GM12878 (cell line): ENCODE data around the gene UBTF. TPM values are rescaled to one million over a fixed set of nuclear protein-coding genes. Genes with fewer than 3 reads are reported as not detected.

Source experiments
- ATAC-seq: fragments of 200-7000 bp; cut with Tn5 transposase; 3 replicates; pipeline ENCODE4 v1.9.1; 2020; ENCODE audit warnings: mild to moderate bottlenecking, moderate library complexity
- BruUV-seq: library from RNA; stranded (reverse); fragments of 400-500 nt; replicated peaks from 2 replicates; lab custom pipeline; 2021; lab: Mats Ljungman, UMichigan
- CTCF ChIA-PET: fragments of 300-600 bp; sonication (Branson Sonifier 250); formaldehyde crosslinking; extraction: SDS; loops from one replicate; lab custom pipeline; 2021; ENCODE audit warnings: inconsistent platforms; lab: Yijun Ruan, JAX
- POLR2A ChIA-PET: fragments of 350-600 bp; formaldehyde crosslinking; extraction: SDS; loops from one replicate; lab custom pipeline; 2021; ENCODE audit warnings: inconsistent platforms; lab: Charles Lee
- RAD21 ChIA-PET: fragments of 300-600 bp; sonication (Branson Sonifier 250); formaldehyde crosslinking; loops from one replicate; lab custom pipeline; 2023; ENCODE audit warnings: antibody characterized with exemption; ENCODE audit not compliant: unreplicated experiment; lab: Charles Lee
- SMC1A ChIA-PET: fragments of 300-600 bp; sonication (Branson Sonifier 250); formaldehyde crosslinking; loops from one replicate; lab custom pipeline; 2023; ENCODE audit not compliant: unreplicated experiment, uncharacterized antibody; lab: Charles Lee
- DNase-seq: peaks from one replicate; pipeline ENCODE4 v3.0.0-alpha.2; 2011; ENCODE audit warnings: low read depth, low spot score
- FAIRE-seq: peaks from 3 replicates; lab custom pipeline; 2011; peaks lifted over from hg19 to GRCh38; lab: Jason Lieb, UNC
- H2AFZ ChIP-seq: 2 replicates; pipeline ENCODE4 v1.6.0; 2011; ENCODE audit warnings: low read depth, low read length, control low read depth; ENCODE audit not compliant: control insufficient read depth
- H3K27ac ChIP-seq: 2 replicates; pipeline ENCODE4 v1.5.1; 2011; ENCODE audit warnings: control low read depth; ENCODE audit not compliant: control insufficient read depth, insufficient read depth
- H3K27me3 ChIP-seq, 2 experiments: replicated peaks in 1 of 2; 2 replicates each; pipeline versions ENCODE4 v1.6.0 to v1.6.1; 2011; ENCODE audit warnings: low read length in 1 of 2; ENCODE audit not compliant: control insufficient read depth in 2 of 2, insufficient read depth in 2 of 2
- H3K36me3 ChIP-seq, 2 experiments: 2 replicates each; pipeline ENCODE4 v1.5.1; 2011; ENCODE audit warnings: low read length in 1 of 2; ENCODE audit not compliant: control insufficient read depth in 2 of 2, insufficient read depth in 2 of 2
- H3K4me1 ChIP-seq: 2 replicates; pipeline ENCODE4 v1.6.1; 2011; ENCODE audit warnings: mild to moderate bottlenecking, low read length, moderate library complexity, mixed read lengths; ENCODE audit not compliant: control insufficient read depth, insufficient read depth
- H3K4me2 ChIP-seq: 2 replicates; pipeline ENCODE4 v1.6.0; 2011; ENCODE audit warnings: control low read depth; ENCODE audit not compliant: control insufficient read depth, insufficient read depth
- H3K4me3 ChIP-seq: fragments of 200-600 bp; sonication (generic); 2 replicates; pipeline ENCODE4 v1.5.1; 2016
- H3K79me2 ChIP-seq: 2 replicates; pipeline ENCODE4 v1.6.0; 2011; ENCODE audit warnings: low read length; ENCODE audit not compliant: control insufficient read depth, insufficient read depth
- H3K9ac ChIP-seq: 2 replicates; pipeline ENCODE4 v1.8.0; 2011; ENCODE audit warnings: low read length, control low read depth, mixed read lengths; ENCODE audit not compliant: control insufficient read depth, insufficient read depth
- H3K9me3 ChIP-seq: replicated peaks from 3 replicates; pipeline ENCODE4 v1.5.1; 2011; ENCODE audit warnings: mild to moderate bottlenecking, low read length; ENCODE audit not compliant: control insufficient read depth, insufficient read depth
- H4K20me1 ChIP-seq: 2 replicates; pipeline ENCODE4 v1.6.0; 2011; ENCODE audit not compliant: control insufficient read depth, insufficient read depth
- BACH1 ChIP-seq: fragments of 450-650 bp; IDR thresholded peaks from 2 replicates; pipeline ENCODE4 v1.6.1; 2017; ENCODE audit warnings: mild to moderate bottlenecking, borderline replicate concordance
- CREB1 ChIP-seq: IDR thresholded peaks from 2 replicates; pipeline ENCODE4 v1.6.1; 2012; ENCODE audit warnings: low read depth, mild to moderate bottlenecking, inconsistent platforms
- CTCF ChIP-seq, 3 experiments: IDR thresholded peaks in 2 of 3; conservative IDR thresholded peaks in 1 of 3; 2 replicates each; pipeline ENCODE4 v1.5.1; 2011; ENCODE audit warnings: low read depth in 3 of 3, low read length in 3 of 3, mild to moderate bottlenecking in 3 of 3, control low read depth in 2 of 3, moderate library complexity in 2 of 3, inconsistent platforms in 1 of 3, mixed read lengths in 1 of 3; ENCODE audit not compliant: control insufficient read depth in 2 of 3, insufficient read depth in 1 of 3; ENCODE audit errors: extremely low read depth in 1 of 3
- EGR1 ChIP-seq, 2 experiments: IDR thresholded peaks; 1 replicate in 1 of 2; 2 replicates in 1 of 2; pipeline ENCODE4 v1.6.1; 2011 to 2012; ENCODE audit warnings: low read depth in 2 of 2, low read length in 2 of 2, borderline replicate concordance in 1 of 2, mild to moderate bottlenecking in 1 of 2, moderate library complexity in 1 of 2
- KAT2A ChIP-seq: conservative IDR thresholded peaks from 2 replicates; pipeline ENCODE4 v1.6.1; 2011; ENCODE audit warnings: low read depth, low read length; ENCODE audit not compliant: control insufficient read depth
- LARP7 ChIP-seq: fragments of 450-650 bp; IDR thresholded peaks from 2 replicates; pipeline ENCODE4 v1.6.1; 2017; ENCODE audit warnings: mild to moderate bottlenecking
- PKNOX1 ChIP-seq: fragments of 450-650 bp; IDR thresholded peaks from 2 replicates; pipeline ENCODE4 v1.6.1; 2016; ENCODE audit warnings: mild to moderate bottlenecking
- PML ChIP-seq: IDR thresholded peaks from 2 replicates; pipeline ENCODE4 v1.6.1; 2012; ENCODE audit warnings: low read length, inconsistent platforms
- POLR2AphosphoS5 ChIP-seq: IDR thresholded peaks from 2 replicates; pipeline ENCODE4 v1.6.1; 2011; ENCODE audit warnings: mild to moderate bottlenecking, low read length, inconsistent platforms
- RAD21 ChIP-seq: IDR thresholded peaks from 2 replicates; pipeline ENCODE4 v1.6.1; 2011; ENCODE audit warnings: mild to moderate bottlenecking, low read depth, low read length, moderate library complexity; ENCODE audit not compliant: insufficient read depth
- RAD51 ChIP-seq: fragments of 450-650 bp; IDR thresholded peaks from 2 replicates; pipeline ENCODE4 v1.6.1; 2016; ENCODE audit warnings: moderate library complexity, mild to moderate bottlenecking, inconsistent platforms
- TAF1 ChIP-seq: IDR thresholded peaks from 2 replicates; pipeline ENCODE4 v1.6.1; 2011; ENCODE audit warnings: mild to moderate bottlenecking, low read depth, low read length, borderline replicate concordance
- TBL1XR1 ChIP-seq: IDR thresholded peaks from 2 replicates; pipeline ENCODE4 v1.6.1; 2012; ENCODE audit warnings: low read depth, low read length, improper control_type of control experiment
- TCF7 ChIP-seq: IDR thresholded peaks from 2 replicates; pipeline ENCODE4 v1.6.1; 2014; ENCODE audit warnings: antibody characterized with exemption, borderline replicate concordance
- WGBS: methylation state at CpG from one replicate; pipeline ENCODE4 v1.1.6; 2016; ENCODE audit warnings: low lambda C conversion rate; ENCODE audit not compliant: insufficient replicate concordance, insufficient coverage; ENCODE audit errors: missing lambda C conversion rate; 5-methylcytosine and 5-hydroxymethylcytosine counted together
- in situ Hi-C: fragments of 300-500 bp; cut with MboI; formaldehyde crosslinking; loops from 9 replicates; pipeline ENCODE4 v1.14.3; 2018; ENCODE audit warnings: mixed read lengths
- intact Hi-C: fragments of 100-400 bp; cut with micrococcal nuclease; formaldehyde crosslinking; loops from one replicate; pipeline ENCODE4 v1.14.2; 2022; ENCODE audit not compliant: unreplicated experiment
- polyA plus RNA-seq, 11 experiments: library from polyadenylated mRNA; depleted of rRNA in 4 of 11; unstranded in 6 of 11; stranded (reverse) in 5 of 11; fragments of >200 nt; fragmentation: Nextera tagmentation in 4 of 11; fragmentation: Illumina TruSeq in 1 of 11; extraction: Ambion mirVana in 4 of 11; extraction: Trizol in 1 of 11; gene quantifications; 1 replicate in 1 of 11; 2 replicates in 10 of 11; pipeline versions ENCODE4 v1.2.1 to v1.2.3, GENCODE V29; 2011 to 2016; ENCODE audit warnings: inconsistent platforms in 2 of 11, missing spikeins in 2 of 11, low read depth in 1 of 11
- total RNA-seq, 4 experiments: library from RNA; depleted of rRNA in 3 of 4; stranded (reverse); fragments of >200 nt in 3 of 4; fragmentation: Illumina TruSeq in 1 of 4; extraction: Trizol in 1 of 4; gene quantifications; 2 replicates each; pipeline versions ENCODE4 v1.2.1 to v1.2.3, GENCODE V29; 2013 to 2021
- TF ChIP-seq, protein P1 (sequence below): fragments of 150-350 bp; IDR thresholded peaks from 2 replicates; pipeline ENCODE4 v1.6.1; 2016; ENCODE audit warnings: low read depth, low read length

UBTF gene
- total and polyA plus RNA-seq, 10 of the 15 experiments (the other 5 are each of a cell fraction or from before 2014, with no cell fraction given), result 2.2 to 124 (median 79.6) TPM

GRCh38 chr17:44197980-44198720 is 21.3 kb downstream of the UBTF start:
- SMC1A ChIA-PET, result interaction anchor here (0.5 to 3.3 kb wide), 7 partner anchors 11 to 180 kb away, joined by 3 to 12 read pairs (median 4); partner anchors contain the start of gene TMUB2
- Histone ChIP-seq H3K27me3 (no peaks in the 10 kb centered on the region), H3K4me3 (peak overlapping the region; percentile 100), H3K9me3 (no peaks in the 10 kb centered on the region), H3K4me1 (peaks cover 12% of the 10 kb centered on the region), H2AFZ (no peak overlapping the region), H3K79me2 (peaks cover 33% of the 10 kb centered on the region), H3K4me2 (peak overlapping the region; percentile 79), H3K36me3 (peaks cover 10 to 22% of the 10 kb centered on the region in 2 experiments), H3K27ac (peak overlapping the region; percentile 77), H4K20me1 (no peaks in the 10 kb centered on the region), H3K9ac (peak overlapping the region; percentile 89)
- BruUV-seq, result no TSS peak
- FAIRE-seq, result peak; percentile 82
- 56% methylated on average over 11 of the region's 11 CpGs for WGBS
- CTCF ChIA-PET, result interaction anchor here (0.8 to 1.7 kb wide), 6 partner anchors 10 to 147 kb away, joined by 3 to 7 read pairs (median 5); partner anchors contain the start of genes GRN and TMUB2
- in situ Hi-C loops (no loop called here), intact Hi-C loops (no loop called here)
- ATAC-seq, result peak; percentile 45
- RAD21 ChIA-PET, result interaction anchor here (0.6 to 2.4 kb wide), 5 partner anchors 12 to 147 kb away, joined by 3 to 10 read pairs (median 4); partner anchors contain the start of genes GRN and TMUB2
- POLR2A ChIA-PET, result interaction anchor here (0.5 to 1.6 kb wide), 9 partner anchors 10 to 147 kb away, joined by 3 to 9 read pairs (median 4); partner anchors contain the start of gene GRN
- DNase-seq, result no peak
- no peak for TF ChIP-seq RAD51
- TF ChIP-seq POLR2AphosphoS5, result peak; percentile 71
- TF ChIP-seq BACH1, result no peak
- 0 out of 2 replicates have a peak, but pooled peaks have one; percentile 26 for TF ChIP-seq TAF1
- TF ChIP-seq LARP7, result peak; percentile 44; the same call in 1 of the 2 replicates
- peak in 1 of 3 experiments; percentile 28; a peak in 2 of 6 replicates for TF ChIP-seq CTCF (IDR thresholded peaks at IDR 0.05 in 2 of 3, conservative IDR thresholded peaks at IDR 0.05 in 1 of 3; ENCODE audit: control insufficient read depth in 2 of 3, extremely low read depth in 1 of 3, insufficient read depth in 1 of 3, low read depth in 3 of 3, low read length in 3 of 3)
- TF ChIP-seq EGR1 (IDR thresholded peaks at IDR 0.05; ENCODE audit: borderline replicate concordance in 1 of 2, low read depth in 2 of 2, low read length in 2 of 2), result peak in 1 of 2 experiments; percentile 8; a peak in 1 of 3 replicates
- peak; percentile 63; the same call in 1 of the 2 replicates for TF ChIP-seq PKNOX1
- TF ChIP-seq, protein P1, sequence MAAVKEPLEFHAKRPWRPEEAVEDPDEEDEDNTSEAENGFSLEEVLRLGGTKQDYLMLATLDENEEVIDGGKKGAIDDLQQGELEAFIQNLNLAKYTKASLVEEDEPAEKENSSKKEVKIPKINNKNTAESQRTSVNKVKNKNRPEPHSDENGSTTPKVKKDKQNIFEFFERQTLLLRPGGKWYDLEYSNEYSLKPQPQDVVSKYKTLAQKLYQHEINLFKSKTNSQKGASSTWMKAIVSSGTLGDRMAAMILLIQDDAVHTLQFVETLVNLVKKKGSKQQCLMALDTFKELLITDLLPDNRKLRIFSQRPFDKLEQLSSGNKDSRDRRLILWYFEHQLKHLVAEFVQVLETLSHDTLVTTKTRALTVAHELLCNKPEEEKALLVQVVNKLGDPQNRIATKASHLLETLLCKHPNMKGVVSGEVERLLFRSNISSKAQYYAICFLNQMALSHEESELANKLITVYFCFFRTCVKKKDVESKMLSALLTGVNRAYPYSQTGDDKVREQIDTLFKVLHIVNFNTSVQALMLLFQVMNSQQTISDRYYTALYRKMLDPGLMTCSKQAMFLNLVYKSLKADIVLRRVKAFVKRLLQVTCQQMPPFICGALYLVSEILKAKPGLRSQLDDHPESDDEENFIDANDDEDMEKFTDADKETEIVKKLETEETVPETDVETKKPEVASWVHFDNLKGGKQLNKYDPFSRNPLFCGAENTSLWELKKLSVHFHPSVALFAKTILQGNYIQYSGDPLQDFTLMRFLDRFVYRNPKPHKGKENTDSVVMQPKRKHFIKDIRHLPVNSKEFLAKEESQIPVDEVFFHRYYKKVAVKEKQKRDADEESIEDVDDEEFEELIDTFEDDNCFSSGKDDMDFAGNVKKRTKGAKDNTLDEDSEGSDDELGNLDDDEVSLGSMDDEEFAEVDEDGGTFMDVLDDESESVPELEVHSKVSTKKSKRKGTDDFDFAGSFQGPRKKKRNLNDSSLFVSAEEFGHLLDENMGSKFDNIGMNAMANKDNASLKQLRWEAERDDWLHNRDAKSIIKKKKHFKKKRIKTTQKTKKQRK, result no peak
- TF ChIP-seq KAT2A, result no peak
- 0 out of 2 replicates have a peak, but pooled peaks have one; percentile 9 for TF ChIP-seq CREB1
- 0 out of 2 replicates have a peak, but pooled peaks have one; percentile 43 for TF ChIP-seq PML
- peak; percentile 41; the same call in 1 of the 2 replicates for TF ChIP-seq RAD21
- 0 out of 2 replicates have a peak, but pooled peaks have one; percentile 3 for TF ChIP-seq TBL1XR1
- TF ChIP-seq TCF7, result no peak
